HCT116 (cell line): ENCODE measurements around the gene ADRM1. TPM values are rescaled to one million over a fixed set of nuclear protein-coding genes. Genes with fewer than 3 reads are reported as not detected.

Source experiments
- ATAC-seq: fragments of 200-7000 bp; cut with Tn5 transposase; 2 replicates; pipeline ENCODE4 v1.9.1; 2020; ENCODE audit warnings: mild to moderate bottlenecking, moderate library complexity
- BruUV-seq: library from RNA; stranded (reverse); fragments of 400-500 nt; replicated peaks from 2 replicates; lab custom pipeline; 2021; lab: Mats Ljungman, UMichigan
- CTCF ChIA-PET: fragments of 300-600 bp; sonication (Branson Sonifier 250); formaldehyde crosslinking; loops from one replicate; lab custom pipeline; 2021; ENCODE audit warnings: antibody characterized with exemption; lab: Charles Lee
- POLR2A ChIA-PET: fragments of 300-600, 350-600 bp; sonication (Branson Sonifier 250); formaldehyde crosslinking; loops from one replicate; lab custom pipeline; 2021; ENCODE audit warnings: antibody characterized with exemption; lab: Charles Lee
- RAD21 ChIA-PET, 2 experiments: fragments of 300-600 bp; sonication (Branson Sonifier 250); formaldehyde crosslinking; loops; one replicate each; lab custom pipeline; 2023; ENCODE audit warnings: low total read pairs in 2 of 2; ENCODE audit not compliant: uncharacterized antibody in 2 of 2, unreplicated experiment in 2 of 2, low non-redundant PET in 1 of 2; lab: Charles Lee
- DNase-seq: peaks from one replicate; pipeline ENCODE4 v3.0.0-alpha.2; 2010; ENCODE audit warnings: low read depth, low spot score
- H2AFZ ChIP-seq: fragments of 200-600 bp; shearing (Covaris generic), sonication (generic); 2 replicates; pipeline ENCODE4 v1.6.1; 2017; ENCODE audit warnings: low read depth, mixed run types, mixed read lengths, antibody characterized with exemption, low read length; ENCODE audit not compliant: poor library complexity, severe bottlenecking
- H3K27ac ChIP-seq: 2 replicates; pipeline ENCODE4 v1.5.1; 2012; ENCODE audit warnings: low read depth, low read length
- H3K27me3 ChIP-seq: fragments of 200-600 bp; sonication (generic); 2 replicates; pipeline ENCODE4 v1.6.1; 2016; ENCODE audit warnings: mixed run types, low read length, mixed read lengths; ENCODE audit not compliant: insufficient read depth
- H3K36me3 ChIP-seq, 2 experiments: fragments of 200-500 bp in 1 of 2; fragments of 200-600 bp in 1 of 2; sonication (Bioruptor generic) in 1 of 2; sonication (generic) in 1 of 2; 2 replicates each; pipeline versions ENCODE4 v1.5.1 to v1.6.1; 2014 to 2016; ENCODE audit warnings: low read length in 2 of 2, inconsistent platforms in 1 of 2, mixed read lengths in 1 of 2, mixed run types in 1 of 2; ENCODE audit not compliant: insufficient read depth in 2 of 2, control insufficient read depth in 1 of 2
- H3K4me1 ChIP-seq, 2 experiments: fragments of 200-600 bp in 1 of 2; sonication (generic) in 1 of 2; 2 replicates each; pipeline versions ENCODE4 v1.5.1 to v1.6.1; 2012 to 2017; ENCODE audit warnings: low read length in 2 of 2, inconsistent platforms in 1 of 2, mild to moderate bottlenecking in 1 of 2, mixed read lengths in 1 of 2, mixed run types in 1 of 2, moderate library complexity in 1 of 2; ENCODE audit not compliant: insufficient read depth in 2 of 2, control insufficient read depth in 1 of 2
- H3K4me2 ChIP-seq: fragments of 200-600 bp; sonication (generic); 2 replicates; pipeline ENCODE4 v1.6.1; 2017; ENCODE audit warnings: mixed run types, low read length, mixed read lengths
- H3K4me3 ChIP-seq, 2 experiments: fragments of 200-600 bp in 1 of 2; sonication (generic) in 1 of 2; replicated peaks in 1 of 2; 2 replicates each; pipeline ENCODE4 v1.5.1; 2011 to 2016; ENCODE audit warnings: low read length in 2 of 2, control low read depth in 1 of 2, low read depth in 1 of 2, mild to moderate bottlenecking in 1 of 2, mixed read lengths in 1 of 2, mixed run types in 1 of 2
- H3K79me2 ChIP-seq: fragments of 200-600 bp; sonication (generic); 2 replicates; pipeline ENCODE4 v1.6.1; 2017; ENCODE audit warnings: mild to moderate bottlenecking, mixed run types, low read length, moderate library complexity, mixed read lengths; ENCODE audit not compliant: insufficient read depth
- H3K9ac ChIP-seq: fragments of 200-600 bp; sonication (generic); 2 replicates; pipeline ENCODE4 v1.6.1; 2016; ENCODE audit warnings: low read length, mixed read lengths
- H3K9me2 ChIP-seq: fragments of 200-600 bp; sonication (generic), shearing (Covaris generic); 2 replicates; pipeline ENCODE4 v1.6.1; 2017; ENCODE audit warnings: mixed run types, mild to moderate bottlenecking, moderate library complexity; ENCODE audit not compliant: insufficient read depth
- H3K9me3 ChIP-seq, 2 experiments: fragments of 200-500 bp in 1 of 2; fragments of 200-600 bp in 1 of 2; sonication (Bioruptor generic) in 1 of 2; sonication (generic) in 1 of 2; 2 replicates each; pipeline ENCODE4 v1.6.1; 2014 to 2017; ENCODE audit warnings: low read length in 2 of 2, mixed read lengths in 2 of 2, inconsistent platforms in 1 of 2, low read depth in 1 of 2, mild to moderate bottlenecking in 1 of 2, mixed run types in 1 of 2, moderate library complexity in 1 of 2; ENCODE audit not compliant: control insufficient read depth in 1 of 2, insufficient read depth in 1 of 2
- H4K20me1 ChIP-seq: fragments of 200-600 bp; sonication (generic), shearing (Covaris generic); 2 replicates; pipeline ENCODE4 v1.6.1; 2017; ENCODE audit warnings: mixed run types, mild to moderate bottlenecking, moderate library complexity; ENCODE audit not compliant: insufficient read depth
- CEBPB ChIP-seq: IDR thresholded peaks from 2 replicates; pipeline ENCODE4 v1.6.1; 2012; ENCODE audit warnings: low read depth
- CTCF ChIP-seq, 3 experiments: fragments of 200-600 bp in 1 of 3; sonication (generic) in 1 of 3; IDR thresholded peaks in 2 of 3; conservative IDR thresholded peaks in 1 of 3; 2 replicates each; pipeline ENCODE4 v1.5.1; 2012 to 2017; ENCODE audit warnings: low read depth in 2 of 3, low read length in 2 of 3, antibody characterized with exemption in 1 of 3, borderline replicate concordance in 1 of 3, control low read depth in 1 of 3, mild to moderate bottlenecking in 1 of 3, mixed read lengths in 1 of 3, mixed run types in 1 of 3, moderate library complexity in 1 of 3; ENCODE audit not compliant: insufficient read depth in 1 of 3
- EGR1 ChIP-seq: IDR thresholded peaks from 2 replicates; pipeline ENCODE4 v1.6.1; 2012; ENCODE audit warnings: low read depth
- ELF1 ChIP-seq: IDR thresholded peaks from 2 replicates; pipeline ENCODE4 v1.6.1; 2012; ENCODE audit warnings: low read depth, borderline replicate concordance
- EZH2 ChIP-seq: fragments of 200-600 bp; sonication (generic); IDR thresholded peaks from 2 replicates; pipeline ENCODE4 v1.6.1; 2017; ENCODE audit warnings: antibody characterized with exemption, mixed run types
- EZH2phosphoT487 ChIP-seq: fragments of 200-600 bp; IDR thresholded peaks from 2 replicates; pipeline ENCODE4 v1.6.1; 2018; ENCODE audit warnings: antibody characterized with exemption, borderline replicate concordance
- FOSL1 ChIP-seq: IDR thresholded peaks from 2 replicates; pipeline ENCODE4 v1.6.1; 2012; ENCODE audit warnings: low read depth
- JUND ChIP-seq: IDR thresholded peaks from 2 replicates; pipeline ENCODE4 v1.6.1; 2012
- POLR2A ChIP-seq: IDR thresholded peaks from 2 replicates; pipeline ENCODE4 v1.7.0; 2011; ENCODE audit warnings: borderline replicate concordance; ENCODE audit not compliant: insufficient read depth, insufficient read length; ENCODE audit errors: extremely low read depth
- POLR2AphosphoS5 ChIP-seq: IDR thresholded peaks from 2 replicates; pipeline ENCODE4 v1.6.1; 2011; ENCODE audit warnings: mild to moderate bottlenecking, low read depth, low read length, moderate library complexity
- RAD21 ChIP-seq: IDR thresholded peaks from 2 replicates; pipeline ENCODE4 v1.6.1; 2012; ENCODE audit warnings: low read depth, mild to moderate bottlenecking
- SIN3A ChIP-seq: IDR thresholded peaks from 2 replicates; pipeline ENCODE4 v1.6.1; 2012; ENCODE audit warnings: low read depth
- SRF ChIP-seq: IDR thresholded peaks from 2 replicates; pipeline ENCODE4 v1.6.1; 2012; ENCODE audit warnings: low read depth
- TCF7L2 ChIP-seq: IDR thresholded peaks from 2 replicates; pipeline ENCODE4 v1.7.0; 2011; ENCODE audit warnings: borderline replicate concordance, inconsistent platforms; ENCODE audit not compliant: insufficient read depth, insufficient read length; ENCODE audit errors: extremely low read depth
- YY1 ChIP-seq: IDR thresholded peaks from 2 replicates; pipeline ENCODE4 v1.6.1; 2011; ENCODE audit warnings: low read length, low read depth, moderate library complexity, mild to moderate bottlenecking; ENCODE audit not compliant: insufficient replicate concordance; ENCODE audit errors: extremely low read depth
- ZBTB33 ChIP-seq: IDR thresholded peaks from 2 replicates; pipeline ENCODE4 v1.6.1; 2011; ENCODE audit warnings: mild to moderate bottlenecking, low read length, moderate library complexity; ENCODE audit not compliant: insufficient replicate concordance; ENCODE audit errors: extremely low read depth
- ZFX ChIP-seq: fragments of 450-650 bp; IDR thresholded peaks from 2 replicates; pipeline ENCODE4 v1.6.1; 2017
- ZNF274 ChIP-seq: fragments of 200-500 bp; sonication (Bioruptor generic); IDR thresholded peaks from 2 replicates; pipeline ENCODE4 v1.6.1; 2014; ENCODE audit warnings: mild to moderate bottlenecking, low read depth, low read length, inconsistent platforms
- intact Hi-C: fragments of 100-400 bp; cut with micrococcal nuclease; formaldehyde crosslinking; loops from 2 replicates; pipeline ENCODE4 v1.10.0; 2022
- total RNA-seq: library from RNA; stranded (reverse); gene quantifications from one replicate; pipeline ENCODE4 v1.2.1, GENCODE V29; 2021; ENCODE audit not compliant: unreplicated experiment
- TF ChIP-seq, protein P1 (sequence below): IDR thresholded peaks from 2 replicates; pipeline ENCODE4 v1.6.1; 2012; ENCODE audit warnings: low read depth
- TF ChIP-seq, protein P2 (sequence below): IDR thresholded peaks from 2 replicates; pipeline ENCODE4 v1.6.1; 2012

ADRM1 gene
- total RNA-seq, 1 experiment from 2014 or later = 158 TPM

- no peak overlapping the region for H3K4me2 ChIP-seq
- CTCF ChIA-PET = no interaction called here
- peaks cover 0 to 5% of the 10 kb centered on the region in 2 experiments; a peak in 1 of 4 replicates for H3K4me1 ChIP-seq
- RAD21 ChIA-PET = no interaction called here
- no peak overlapping the region; the same call in 1 of the 2 replicates for H3K27ac ChIP-seq
- no peak for TF ChIP-seq SIN3A
- no peak for TF ChIP-seq ZBTB33
- no peak for TF ChIP-seq EZH2phosphoT487
- no peak for TF ChIP-seq RAD21
- no peak for TF ChIP-seq TCF7L2
- no peak for TF ChIP-seq YY1
- TF ChIP-seq FOSL1 = no peak
- no peak for TF ChIP-seq CEBPB
- TF ChIP-seq EZH2 = no peak
- TF ChIP-seq JUND = no peak
- TF ChIP-seq POLR2AphosphoS5 = no peak
- TF ChIP-seq ZFX = no peak
- TF ChIP-seq SRF = no peak
- TF ChIP-seq, protein P1, sequence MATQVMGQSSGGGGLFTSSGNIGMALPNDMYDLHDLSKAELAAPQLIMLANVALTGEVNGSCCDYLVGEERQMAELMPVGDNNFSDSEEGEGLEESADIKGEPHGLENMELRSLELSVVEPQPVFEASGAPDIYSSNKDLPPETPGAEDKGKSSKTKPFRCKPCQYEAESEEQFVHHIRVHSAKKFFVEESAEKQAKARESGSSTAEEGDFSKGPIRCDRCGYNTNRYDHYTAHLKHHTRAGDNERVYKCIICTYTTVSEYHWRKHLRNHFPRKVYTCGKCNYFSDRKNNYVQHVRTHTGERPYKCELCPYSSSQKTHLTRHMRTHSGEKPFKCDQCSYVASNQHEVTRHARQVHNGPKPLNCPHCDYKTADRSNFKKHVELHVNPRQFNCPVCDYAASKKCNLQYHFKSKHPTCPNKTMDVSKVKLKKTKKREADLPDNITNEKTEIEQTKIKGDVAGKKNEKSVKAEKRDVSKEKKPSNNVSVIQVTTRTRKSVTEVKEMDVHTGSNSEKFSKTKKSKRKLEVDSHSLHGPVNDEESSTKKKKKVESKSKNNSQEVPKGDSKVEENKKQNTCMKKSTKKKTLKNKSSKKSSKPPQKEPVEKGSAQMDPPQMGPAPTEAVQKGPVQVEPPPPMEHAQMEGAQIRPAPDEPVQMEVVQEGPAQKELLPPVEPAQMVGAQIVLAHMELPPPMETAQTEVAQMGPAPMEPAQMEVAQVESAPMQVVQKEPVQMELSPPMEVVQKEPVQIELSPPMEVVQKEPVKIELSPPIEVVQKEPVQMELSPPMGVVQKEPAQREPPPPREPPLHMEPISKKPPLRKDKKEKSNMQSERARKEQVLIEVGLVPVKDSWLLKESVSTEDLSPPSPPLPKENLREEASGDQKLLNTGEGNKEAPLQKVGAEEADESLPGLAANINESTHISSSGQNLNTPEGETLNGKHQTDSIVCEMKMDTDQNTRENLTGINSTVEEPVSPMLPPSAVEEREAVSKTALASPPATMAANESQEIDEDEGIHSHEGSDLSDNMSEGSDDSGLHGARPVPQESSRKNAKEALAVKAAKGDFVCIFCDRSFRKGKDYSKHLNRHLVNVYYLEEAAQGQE = no peak
- TF ChIP-seq, protein P2, sequence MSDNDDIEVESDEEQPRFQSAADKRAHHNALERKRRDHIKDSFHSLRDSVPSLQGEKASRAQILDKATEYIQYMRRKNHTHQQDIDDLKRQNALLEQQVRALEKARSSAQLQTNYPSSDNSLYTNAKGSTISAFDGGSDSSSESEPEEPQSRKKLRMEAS = no peak
- TF ChIP-seq POLR2A = no peak
- TF ChIP-seq ZNF274 = no peak
- no peak for TF ChIP-seq CTCF (IDR thresholded peaks at IDR 0.05 in 2 of 3, conservative IDR thresholded peaks at IDR 0.05 in 1 of 3; ENCODE audit: borderline replicate concordance in 1 of 3, insufficient read depth in 1 of 3, low read depth in 2 of 3, low read length in 2 of 3)
- TF ChIP-seq ELF1 = no peak
- no peak for TF ChIP-seq EGR1
- TF ChIP-seq, all 23 proteins: peak for 0
- no peak overlapping the region for H3K4me3 ChIP-seq
- peaks cover 8 to 43% of the 10 kb centered on the region in 2 experiments; a peak in 3 of 4 replicates for H3K36me3 ChIP-seq
- no TSS peak for BruUV-seq
- H3K79me2 ChIP-seq = no peaks in the 10 kb centered on the region
- no peak for ATAC-seq
- no peaks in the 10 kb centered on the region for H3K9me3 ChIP-seq
- H3K9ac ChIP-seq = no peak overlapping the region
- H2AFZ ChIP-seq = no peak overlapping the region
- intact Hi-C loops = no loop called here
- no peaks in the 10 kb centered on the region for H3K27me3 ChIP-seq
- DNase-seq = no peak
- POLR2A ChIA-PET = no interaction called here
- H4K20me1 ChIP-seq = no peaks in the 10 kb centered on the region
- no peaks in the 10 kb centered on the region for H3K9me2 ChIP-seq
Observed at GRCh38 chr20:62325172-62325905, 22.5 kb downstream of the ADRM1 start.
